BJ (cell line): Measurements from ENCODE around the gene EYA2. TPM values are rescaled to one million over a fixed set of nuclear protein-coding genes. Genes with fewer than 3 reads are reported as not detected.

ENCODE experiments used
- CTCF ChIA-PET: fragments of 350-600 bp; formaldehyde crosslinking; extraction: SDS; loops from one replicate; lab custom pipeline; 2021; ENCODE audit warnings: antibody characterized with exemption, inconsistent platforms; lab: Yijun Ruan, JAX
- POLR2A ChIA-PET: fragments of 300-600 bp; sonication (Branson Sonifier 250); formaldehyde crosslinking; extraction: SDS; loops from one replicate; lab custom pipeline; 2021; ENCODE audit warnings: antibody characterized with exemption; lab: Charles Lee
- DNase-seq: peaks from one replicate; pipeline ENCODE4 v3.0.0-alpha.2; 2011; ENCODE audit warnings: low read depth
- H3K27me3 ChIP-seq: 2 replicates; pipeline ENCODE4 v1.6.0; 2011; ENCODE audit warnings: low read length; ENCODE audit not compliant: control insufficient read depth, insufficient read depth
- H3K36me3 ChIP-seq: 2 replicates; pipeline ENCODE4 v1.5.1; 2011; ENCODE audit warnings: low read length; ENCODE audit not compliant: control insufficient read depth, insufficient read depth
- H3K4me3 ChIP-seq: 2 replicates; pipeline ENCODE4 v1.5.1; 2011; ENCODE audit warnings: low read depth, mild to moderate bottlenecking, control low read depth, low read length
- polyA plus RNA-seq: library from polyadenylated mRNA; depleted of rRNA; stranded (reverse); fragments of >200 nt; gene quantifications from 2 replicates; pipeline ENCODE4 v1.2.3, GENCODE V29; 2011
- TF ChIP-seq, protein P1 (sequence below): IDR thresholded peaks from 2 replicates; pipeline ENCODE4 v1.5.1; 2011; ENCODE audit warnings: low read depth, mild to moderate bottlenecking, control low read depth, inconsistent platforms, low read length, moderate library complexity; ENCODE audit not compliant: insufficient read depth

Gene EYA2
- polyA plus RNA-seq, 1 experiment, result 1.5 TPM

DNA sequence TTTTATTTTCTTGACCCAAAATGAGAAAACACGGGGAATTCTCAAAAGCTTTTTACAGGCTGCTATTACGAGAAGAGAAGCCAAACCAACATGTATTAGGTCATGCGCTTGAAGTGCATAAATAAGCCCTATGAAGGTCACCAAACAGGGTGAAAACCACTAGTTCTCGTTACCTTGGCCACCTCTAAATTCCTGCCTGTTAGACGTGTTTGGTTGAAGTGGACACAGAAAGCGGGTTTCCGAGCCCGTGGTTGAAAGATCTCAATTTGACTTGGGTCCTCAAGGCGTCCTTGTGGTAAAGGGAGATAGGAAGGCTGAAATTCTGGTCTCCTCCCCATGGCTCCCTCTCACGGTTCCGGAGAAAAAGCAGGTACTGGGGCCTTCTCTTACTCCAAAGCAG, 6.2 kb downstream of the EYA2 start:
- H3K36me3 ChIP-seq, result no peaks in the 10 kb centered on the region
- DNase-seq, result no peak
- H3K27me3 ChIP-seq, result peaks cover 6% of the 10 kb centered on the region
- no peak overlapping the region for H3K4me3 ChIP-seq
- TF ChIP-seq, protein P1, sequence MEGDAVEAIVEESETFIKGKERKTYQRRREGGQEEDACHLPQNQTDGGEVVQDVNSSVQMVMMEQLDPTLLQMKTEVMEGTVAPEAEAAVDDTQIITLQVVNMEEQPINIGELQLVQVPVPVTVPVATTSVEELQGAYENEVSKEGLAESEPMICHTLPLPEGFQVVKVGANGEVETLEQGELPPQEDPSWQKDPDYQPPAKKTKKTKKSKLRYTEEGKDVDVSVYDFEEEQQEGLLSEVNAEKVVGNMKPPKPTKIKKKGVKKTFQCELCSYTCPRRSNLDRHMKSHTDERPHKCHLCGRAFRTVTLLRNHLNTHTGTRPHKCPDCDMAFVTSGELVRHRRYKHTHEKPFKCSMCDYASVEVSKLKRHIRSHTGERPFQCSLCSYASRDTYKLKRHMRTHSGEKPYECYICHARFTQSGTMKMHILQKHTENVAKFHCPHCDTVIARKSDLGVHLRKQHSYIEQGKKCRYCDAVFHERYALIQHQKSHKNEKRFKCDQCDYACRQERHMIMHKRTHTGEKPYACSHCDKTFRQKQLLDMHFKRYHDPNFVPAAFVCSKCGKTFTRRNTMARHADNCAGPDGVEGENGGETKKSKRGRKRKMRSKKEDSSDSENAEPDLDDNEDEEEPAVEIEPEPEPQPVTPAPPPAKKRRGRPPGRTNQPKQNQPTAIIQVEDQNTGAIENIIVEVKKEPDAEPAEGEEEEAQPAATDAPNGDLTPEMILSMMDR, result no peak
- POLR2A ChIA-PET, result no interaction called here
- CTCF ChIA-PET, result no interaction called here

DNA sequence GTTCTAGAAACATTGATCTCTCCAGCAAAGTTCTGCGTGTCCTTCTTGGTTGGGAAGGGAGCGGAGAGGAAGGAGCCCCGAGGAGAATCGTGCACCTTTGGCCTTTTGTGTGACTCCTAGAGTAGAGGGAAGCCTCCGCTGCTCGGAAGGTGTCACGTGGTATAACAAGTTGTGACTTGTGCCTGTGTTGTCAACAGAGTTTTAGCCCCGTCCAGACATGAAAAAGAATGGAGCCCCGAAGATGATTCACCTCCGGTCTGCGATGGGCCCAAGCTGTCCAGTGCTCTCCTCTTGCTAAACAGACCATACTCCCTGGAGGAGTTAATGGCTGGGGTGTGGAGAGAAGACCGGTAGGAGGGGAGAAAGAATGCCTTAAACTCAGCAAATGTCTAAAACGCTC, 7.0 kb downstream of the EYA2 start:
- no peak overlapping the region for H3K4me3 ChIP-seq
- POLR2A ChIA-PET, result no interaction called here
- CTCF ChIA-PET, result no interaction called here
- H3K36me3 ChIP-seq, result no peaks in the 10 kb centered on the region
- TF ChIP-seq, protein P1, result no peak
- DNase-seq, result no peak
- H3K27me3 ChIP-seq, result peaks cover 6% of the 10 kb centered on the region

DNA sequence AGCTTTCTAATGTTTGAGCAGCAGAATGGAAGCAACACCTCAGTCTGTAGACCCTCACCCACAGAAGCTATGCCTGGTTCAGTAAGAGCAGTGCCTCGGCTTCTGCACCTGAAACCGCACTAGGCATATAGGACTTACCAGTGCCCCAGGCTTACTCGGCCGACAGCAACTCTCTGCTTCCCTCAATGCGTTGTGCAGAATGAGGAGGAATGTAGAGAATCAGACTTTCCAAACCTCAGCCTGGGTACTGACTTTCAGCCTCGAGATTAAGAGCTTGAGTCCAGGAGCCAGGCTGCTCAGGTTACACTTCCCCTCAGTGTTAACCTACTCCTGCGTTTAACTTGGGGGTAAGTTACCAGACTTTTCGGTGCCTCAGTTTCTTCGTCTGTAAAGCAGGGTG, 8.6 kb downstream of the EYA2 start:
- no peaks in the 10 kb centered on the region for H3K36me3 ChIP-seq
- POLR2A ChIA-PET, result no interaction called here
- DNase-seq, result no peak
- H3K4me3 ChIP-seq, result no peak overlapping the region
- TF ChIP-seq, protein P1, result no peak
- H3K27me3 ChIP-seq, result no peaks in the 10 kb centered on the region; the same call in 1 of the 2 replicates
- CTCF ChIA-PET, result interaction anchor here (1.0 to 1.1 kb wide), 3 partner anchors 8 to 151 kb away, joined by 3 read pairs; no protein-coding TSS in a partner anchor

DNA sequence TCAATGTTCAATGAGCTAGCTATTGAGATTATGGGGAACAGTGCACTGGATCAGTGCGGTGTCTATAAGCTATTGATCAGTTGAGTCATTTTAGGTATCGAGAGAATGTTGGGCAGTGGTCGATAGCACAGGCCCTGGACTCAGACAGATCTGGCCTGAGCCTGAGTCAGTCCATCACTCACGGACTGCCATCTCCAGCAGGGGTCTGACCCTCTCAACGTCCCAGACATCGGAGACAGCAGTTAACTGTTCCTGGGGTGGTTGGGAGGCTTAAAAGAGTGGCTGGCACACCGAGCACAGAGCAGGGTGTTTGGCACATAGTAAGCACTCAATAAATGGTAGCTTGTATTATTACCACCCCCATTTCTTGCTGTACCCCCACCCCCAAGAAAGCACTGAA, 9.3 kb downstream of the EYA2 start:
- TF ChIP-seq, protein P1, result no peak
- DNase-seq, result no peak
- POLR2A ChIA-PET, result no interaction called here
- H3K27me3 ChIP-seq, result no peaks in the 10 kb centered on the region
- H3K4me3 ChIP-seq, result no peak overlapping the region
- no peaks in the 10 kb centered on the region for H3K36me3 ChIP-seq
- CTCF ChIA-PET, result interaction anchor here (0.7 to 1.1 kb wide), 3 partner anchors 61 to 1494 kb away, joined by 3 to 4 read pairs (median 3); no protein-coding TSS in a partner anchor

DNA sequence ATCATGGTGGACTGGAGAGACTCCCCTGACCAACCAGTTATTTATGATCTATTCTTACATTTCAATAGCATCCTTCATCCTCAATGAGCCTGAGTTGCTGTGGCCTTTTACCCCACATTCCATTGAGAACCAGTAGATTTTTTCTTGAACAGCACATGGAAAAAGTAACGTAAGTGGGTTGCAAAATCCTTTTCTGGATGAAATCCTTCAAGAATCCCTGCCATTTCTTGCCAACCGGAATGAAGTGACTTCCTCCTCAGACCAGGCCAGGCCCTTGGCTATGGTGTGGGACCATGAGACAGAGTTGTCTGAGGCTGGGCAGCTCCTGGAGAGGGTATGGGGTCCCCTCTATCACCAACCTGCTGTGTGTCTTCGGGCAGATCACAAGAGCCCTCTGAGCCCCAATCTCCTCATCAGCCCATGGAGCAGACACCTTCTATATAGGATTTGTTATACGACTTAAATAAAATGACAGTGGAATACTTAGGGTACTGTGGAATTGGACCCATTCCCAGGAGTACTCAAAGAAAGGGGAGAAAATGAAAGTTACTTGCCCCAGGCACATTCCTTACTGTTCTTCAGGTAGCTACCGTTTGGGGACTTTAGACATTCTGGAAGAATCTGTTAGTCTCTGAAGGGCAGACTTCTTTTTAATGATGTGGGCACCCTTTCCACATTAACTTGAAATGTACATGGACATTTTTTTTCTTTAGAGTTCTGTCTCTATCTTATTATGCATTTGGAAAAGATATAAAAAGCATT, 10.9 kb downstream of the EYA2 start:
- H3K27me3 ChIP-seq, result peaks cover 2% of the 10 kb centered on the region; the same call in 1 of the 2 replicates
- TF ChIP-seq, protein P1, result no peak
- ChIA-PET CTCF (interaction anchor here (0.8 kb wide), 1 partner anchor 27 kb away, joined by 3 read pairs; no protein-coding TSS in a partner anchor), POLR2A (no interaction called here)
- no peaks in the 10 kb centered on the region for H3K36me3 ChIP-seq
- no peak for DNase-seq
- H3K4me3 ChIP-seq, result no peak overlapping the region
